GM19438 (cell line): Measurements from ENCODE around the gene TNFRSF14.

Experiments
- ATAC-seq: cut with Tn5 transposase; IDR thresholded peaks from one replicate; pipeline ENCODE4 v1.9.1; 2021; ENCODE audit warnings: low read depth; ENCODE audit not compliant: unreplicated experiment

The TNFRSF14 gene

DNA sequence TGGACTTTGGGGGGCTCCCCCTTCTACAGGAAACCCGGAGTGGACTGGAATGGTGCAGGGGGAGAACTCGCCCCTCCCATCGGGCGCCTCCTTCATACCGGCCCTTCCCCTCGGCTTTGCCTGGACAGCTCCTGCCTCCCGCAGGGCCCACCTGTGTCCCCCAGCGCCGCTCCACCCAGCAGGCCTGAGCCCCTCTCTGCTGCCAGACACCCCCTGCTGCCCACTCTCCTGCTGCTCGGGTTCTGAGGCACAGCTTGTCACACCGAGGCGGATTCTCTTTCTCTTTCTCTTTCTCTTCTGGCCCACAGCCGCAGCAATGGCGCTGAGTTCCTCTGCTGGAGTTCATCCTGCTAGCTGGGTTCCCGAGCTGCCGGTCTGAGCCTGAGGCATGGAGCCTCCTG lies at the start of gene TNFRSF14:
Gene TNFRSF14 (plus strand): TSS at position 95 of the 401 bp plus-strand sequence. CDS start 294 bp downstream, at position 389.
- ATAC-seq = peak; percentile 40

DNA sequence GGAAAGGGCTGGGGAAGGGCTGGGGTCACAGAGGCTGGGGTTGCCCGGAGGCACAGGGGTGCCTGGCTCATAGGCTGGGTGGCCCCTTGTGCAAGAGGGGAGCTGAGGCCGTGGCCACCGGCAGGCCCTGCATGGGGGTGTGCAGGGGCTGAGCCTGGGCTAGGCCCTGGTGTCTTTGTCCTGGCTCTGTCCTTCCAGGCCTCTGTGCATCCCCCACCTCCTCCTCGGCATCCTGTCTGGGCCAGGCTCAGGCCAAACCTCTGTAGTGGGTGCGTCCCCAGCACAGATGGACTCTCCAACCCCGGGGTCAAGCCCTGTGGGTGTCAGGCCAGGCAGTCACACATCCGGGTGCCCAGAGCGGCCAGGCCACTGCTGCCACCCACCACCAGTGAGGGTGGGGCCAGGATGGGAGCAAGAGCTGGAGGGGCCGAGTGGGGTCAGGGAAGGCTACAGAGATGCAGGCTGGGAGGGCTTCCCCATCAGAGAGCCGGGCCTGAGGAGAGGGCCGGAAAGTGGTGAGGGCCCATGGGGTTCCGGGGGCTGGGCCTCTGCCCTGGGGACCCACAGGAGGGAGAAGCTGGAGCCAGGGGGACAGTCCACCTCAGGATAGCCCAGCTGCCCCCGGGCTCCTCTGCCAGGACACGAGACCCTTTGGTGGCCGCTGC lies 49.1 kb upstream of the TNFRSF14 start:
- no peak for ATAC-seq

DNA sequence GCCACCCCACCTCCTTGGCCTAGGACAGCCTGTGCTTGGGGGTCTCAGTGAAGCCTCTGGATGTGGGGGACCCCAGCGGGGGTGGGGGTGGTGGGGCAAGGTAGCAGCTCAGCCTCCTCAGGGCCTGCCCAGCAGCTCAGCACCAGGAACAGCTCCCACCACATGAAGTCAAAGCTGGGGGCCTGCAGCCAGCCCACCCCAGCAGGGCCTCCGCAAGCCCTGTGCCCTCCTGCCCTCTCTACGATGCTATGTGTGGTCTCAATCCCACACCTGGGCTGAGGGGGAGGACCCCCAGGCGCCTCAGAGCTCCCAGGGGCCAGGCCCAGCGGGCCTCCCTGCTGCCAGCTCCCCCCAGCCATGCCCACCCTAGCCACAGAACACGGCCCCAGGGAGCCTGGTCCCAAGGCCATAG lies 48.4 kb upstream of the TNFRSF14 start:
- ATAC-seq = no peak

DNA sequence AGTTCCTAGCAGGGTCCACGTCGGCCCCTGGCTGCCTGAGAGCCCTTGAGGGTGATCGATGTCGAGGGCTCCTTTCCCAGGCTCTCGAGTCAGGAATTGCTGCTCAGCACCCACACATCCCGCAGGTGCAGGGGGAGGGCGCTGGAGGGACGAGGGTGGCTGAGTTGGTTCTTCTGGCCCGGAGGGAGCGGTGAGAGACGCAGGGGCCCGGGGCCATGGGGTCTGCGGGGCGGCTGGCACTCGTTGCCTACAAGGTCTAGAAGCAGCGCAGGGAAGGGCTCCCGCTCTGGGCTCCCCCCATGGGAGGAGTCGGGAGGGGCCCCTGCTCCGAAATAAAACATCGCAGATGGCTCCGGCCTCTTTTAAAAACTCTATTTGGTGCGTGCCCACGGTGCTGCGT lies 48.0 kb upstream of the TNFRSF14 start:
- ATAC-seq = no peak

GRCh38 chr1:2508751-2509150 lies 47.4 kb upstream of the TNFRSF14 start:
- no peak for ATAC-seq

DNA sequence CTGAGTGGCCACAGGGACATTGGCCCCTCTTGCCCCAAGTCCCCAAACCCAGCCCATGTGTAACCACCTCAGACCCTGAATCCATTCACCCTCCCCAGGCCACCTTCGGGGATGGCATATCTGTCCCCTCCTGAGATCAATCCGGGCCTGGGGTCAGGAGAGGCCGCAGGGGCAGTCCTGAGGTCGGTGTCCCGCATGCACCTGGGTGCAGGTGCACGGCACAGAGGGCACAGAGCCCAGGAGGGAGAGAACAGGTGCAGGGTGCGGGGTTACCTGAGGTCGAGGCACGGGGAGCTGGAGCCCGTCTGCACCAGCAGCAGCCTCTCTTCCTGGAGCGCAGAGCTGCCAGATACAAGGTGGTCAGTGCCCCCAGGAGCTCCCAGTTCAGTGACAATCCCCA lies 46.6 kb upstream of the TNFRSF14 start:
- no peak for ATAC-seq

GRCh38 chr1:2510366-2511155 lies 45.6 kb upstream of the TNFRSF14 start:
- no peak for ATAC-seq

- no peak for ATAC-seq
Observed at GRCh38 chr1:2512862-2513421, 43.2 kb upstream of the TNFRSF14 start.

- ATAC-seq = no peak
Observed at GRCh38 chr1:2513939-2514652, 42.1 kb upstream of the TNFRSF14 start.

DNA sequence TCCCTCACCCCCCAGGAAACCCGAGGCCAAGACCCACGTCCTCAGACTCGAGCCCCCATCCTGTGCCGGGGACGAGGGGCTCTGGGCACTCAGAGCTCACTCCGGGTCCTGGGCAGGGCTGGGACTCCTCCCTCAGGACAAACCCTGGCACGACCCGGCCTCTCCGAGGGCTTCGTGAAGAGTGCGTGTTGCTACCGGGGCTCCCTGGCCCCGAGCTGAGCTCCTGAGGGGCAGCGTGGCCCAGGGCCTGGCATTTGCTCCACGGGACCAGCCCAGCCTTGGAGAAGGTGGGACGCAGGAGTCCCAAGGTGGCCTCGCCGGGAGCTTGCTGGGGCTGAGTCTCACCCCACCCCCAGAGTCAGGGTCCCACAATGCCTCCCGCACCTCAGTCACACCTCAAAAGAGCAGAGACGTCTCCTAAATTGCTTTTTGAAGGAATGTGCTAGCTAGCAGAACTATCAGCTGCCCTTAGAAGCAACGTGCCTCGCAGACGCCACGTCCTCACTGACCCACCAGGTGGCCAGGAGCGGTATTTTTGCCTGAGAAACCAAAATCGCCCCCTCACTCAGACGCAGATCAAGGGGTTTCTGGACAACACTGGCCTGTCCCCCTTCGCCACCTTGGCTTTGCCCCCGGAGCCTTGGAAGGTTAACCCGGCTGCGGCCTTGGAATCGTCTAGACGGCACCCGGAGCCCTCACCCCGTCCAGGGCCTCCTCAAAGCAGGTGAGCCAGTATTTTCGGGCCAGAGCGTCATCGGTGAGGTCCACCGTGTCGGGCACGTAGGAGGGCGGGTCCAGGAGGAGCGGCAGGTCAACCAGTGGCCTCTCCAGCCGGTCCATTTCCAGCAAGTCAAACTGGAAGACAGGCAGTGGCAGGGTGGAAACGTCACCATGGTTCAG lies 41.1 kb upstream of the TNFRSF14 start:
- ATAC-seq = no peak

GRCh38 chr1:2515763-2516080 lies 40.4 kb upstream of the TNFRSF14 start:
- ATAC-seq = no peak

- ATAC-seq = no peak
Observed at GRCh38 chr1:2516124-2516523, 40.0 kb upstream of the TNFRSF14 start.

DNA sequence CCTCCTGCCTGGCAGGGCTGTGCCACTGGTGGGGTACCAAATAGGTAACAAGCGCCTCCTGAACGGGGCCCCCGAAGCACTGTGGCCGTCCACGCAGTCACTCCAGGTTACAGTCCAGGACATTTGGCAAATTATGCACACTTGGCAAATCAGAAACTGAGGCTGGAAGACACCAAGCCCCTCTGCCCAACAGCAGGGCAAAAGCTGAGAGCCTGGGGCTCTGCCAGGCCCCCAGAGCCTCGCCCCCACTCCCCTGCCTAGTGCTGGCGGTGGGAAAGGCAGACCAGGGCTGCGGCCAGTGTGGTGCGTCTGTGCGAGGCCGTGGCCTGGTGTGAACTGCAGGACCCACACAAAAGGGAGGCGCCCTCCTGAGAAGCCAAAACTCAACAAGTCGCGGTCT lies 39.2 kb upstream of the TNFRSF14 start:
- no peak for ATAC-seq

GRCh38 chr1:2517966-2518365 lies 38.2 kb upstream of the TNFRSF14 start:
- ATAC-seq = no peak

DNA sequence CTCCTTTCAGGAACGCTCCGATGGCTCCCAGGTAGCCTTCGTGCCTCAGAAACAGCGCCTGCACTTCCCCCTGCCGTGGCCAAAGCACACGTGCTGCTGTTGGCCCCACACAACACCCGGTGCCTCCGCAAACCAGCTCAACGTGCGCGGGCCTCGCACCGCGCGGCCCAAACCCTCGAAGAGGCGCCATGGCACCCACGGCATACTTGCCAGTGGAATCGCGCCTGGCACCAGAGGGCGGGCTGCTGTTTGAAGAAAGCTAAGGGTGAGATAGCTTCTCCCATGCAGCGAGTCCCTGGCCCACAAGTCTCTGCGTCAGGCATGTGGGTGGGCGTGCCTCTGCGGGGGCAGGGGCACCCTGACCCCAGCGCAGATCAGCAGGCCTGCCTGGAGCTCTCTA lies 37.6 kb upstream of the TNFRSF14 start:
- no peak for ATAC-seq

- ATAC-seq = no peak
Observed at GRCh38 chr1:2519029-2519685, 37.0 kb upstream of the TNFRSF14 start.

DNA sequence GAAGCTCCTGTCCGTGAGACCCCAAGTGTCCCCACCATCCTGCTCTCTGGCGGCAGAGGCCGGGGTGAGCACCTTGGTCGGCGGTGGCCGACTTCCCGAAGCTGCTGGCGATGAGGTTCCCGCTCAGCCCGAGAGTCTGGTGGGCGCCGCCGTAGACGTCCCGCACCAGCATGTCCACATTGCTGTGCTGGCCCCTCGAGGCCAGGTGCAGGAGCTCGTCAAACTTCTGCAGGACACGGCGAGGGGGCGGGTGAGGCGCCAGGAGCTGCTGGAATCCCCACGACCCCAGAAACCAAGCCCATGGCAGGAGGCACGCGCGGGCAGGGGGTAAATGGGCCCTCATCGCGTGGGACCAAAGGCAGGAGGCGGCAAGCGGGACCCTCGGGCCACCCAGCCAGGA lies 36.4 kb upstream of the TNFRSF14 start:
- ATAC-seq = no peak

DNA sequence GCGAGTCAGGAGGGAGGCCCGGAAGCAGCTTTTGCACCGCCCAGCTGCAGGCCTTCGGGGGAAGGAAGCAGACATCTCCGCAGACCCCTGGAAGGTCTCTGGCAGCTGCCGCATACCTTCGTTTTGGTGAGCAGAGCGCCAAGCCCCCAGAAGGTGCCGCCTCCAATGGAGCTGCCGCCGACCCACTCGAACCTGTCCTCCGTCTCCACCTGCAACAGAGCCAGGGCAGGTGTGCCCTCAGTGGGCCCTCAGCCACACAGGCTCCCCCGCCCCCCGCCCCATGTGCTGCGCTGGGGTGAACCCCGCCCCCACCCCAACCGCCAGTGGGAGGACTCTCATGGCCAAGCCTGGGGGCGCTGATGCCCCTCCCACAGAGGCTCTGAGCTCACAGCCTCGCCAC lies 36.0 kb upstream of the TNFRSF14 start:
- ATAC-seq = no peak

GRCh38 chr1:2520806-2521205 lies 35.4 kb upstream of the TNFRSF14 start:
- no peak for ATAC-seq

GRCh38 chr1:2522230-2522629 lies 33.9 kb upstream of the TNFRSF14 start:
- ATAC-seq = no peak
